Mesenchymal stem cell (in vitro differentiated cells and primary cell): ENCODE results near the gene MT4.
A peak's percentile ranks its signal among the peaks of the same experiment; 100 is the strongest.

Source experiments
- DNase-seq: peaks from one replicate; pipeline ENCODE4 v3.0.0-alpha.2; 2013
- H2AFZ ChIP-seq: one replicate; pipeline ENCODE4 v1.6.1; 2013; ENCODE audit warnings: low read depth, mild to moderate bottlenecking, control low read depth, inconsistent platforms, low read length, moderate library complexity
- H2AK5ac ChIP-seq: 2 replicates; pipeline ENCODE4 v1.6.1; 2013; ENCODE audit warnings: low read length, moderate library complexity, mild to moderate bottlenecking, inconsistent platforms; ENCODE audit not compliant: severe bottlenecking
- H2BK120ac ChIP-seq: one replicate; pipeline ENCODE4 v1.6.1; 2013; ENCODE audit warnings: low read depth, mild to moderate bottlenecking, inconsistent platforms, low read length, moderate library complexity
- H2BK12ac ChIP-seq, 2 experiments: one replicate each; pipeline ENCODE4 v1.6.1; 2013; ENCODE audit warnings: inconsistent platforms in 2 of 2, low read length in 2 of 2, mild to moderate bottlenecking in 2 of 2, moderate library complexity in 2 of 2, control low read depth in 1 of 2
- H2BK15ac ChIP-seq: one replicate; pipeline ENCODE4 v1.6.1; 2013; ENCODE audit warnings: mild to moderate bottlenecking, low read depth, inconsistent platforms; ENCODE audit not compliant: poor library complexity, severe bottlenecking
- H2BK5ac ChIP-seq: 2 replicates; pipeline ENCODE4 v1.6.1; 2013; ENCODE audit warnings: low read depth, mild to moderate bottlenecking, low read length, control low read depth, inconsistent platforms; ENCODE audit not compliant: poor library complexity, severe bottlenecking
- H3K14ac ChIP-seq, 2 experiments: one replicate each; pipeline ENCODE4 v1.6.1; 2013; ENCODE audit warnings: inconsistent platforms in 2 of 2, low read length in 2 of 2, control low read depth in 1 of 2, mild to moderate bottlenecking in 1 of 2, moderate library complexity in 1 of 2
- H3K18ac ChIP-seq, 2 experiments: one replicate each; pipeline ENCODE4 v1.6.1; 2013; ENCODE audit warnings: inconsistent platforms in 2 of 2, low read length in 2 of 2, control low read depth in 1 of 2, low read depth in 1 of 2, mild to moderate bottlenecking in 1 of 2
- H3K23ac ChIP-seq, 2 experiments: one replicate each; pipeline ENCODE4 v1.6.1; 2013; ENCODE audit warnings: inconsistent platforms in 2 of 2, low read length in 2 of 2, mild to moderate bottlenecking in 2 of 2, moderate library complexity in 2 of 2, control low read depth in 1 of 2
- H3K27ac ChIP-seq: 2 replicates; pipeline ENCODE4 v1.5.1; 2013; ENCODE audit warnings: mild to moderate bottlenecking, moderate library complexity, low read length, control low read depth, inconsistent platforms; ENCODE audit not compliant: poor library complexity, severe bottlenecking
- H3K27me3 ChIP-seq, 2 experiments: 2 replicates each; pipeline versions ENCODE4 v1.6.1 to v1.7.0; 2013; ENCODE audit warnings: low read length in 2 of 2, mild to moderate bottlenecking in 2 of 2, moderate library complexity in 2 of 2, control low read depth in 1 of 2, inconsistent platforms in 1 of 2; ENCODE audit not compliant: control insufficient read depth in 1 of 2, insufficient read depth in 1 of 2
- H3K36me3 ChIP-seq, 2 experiments: 2 replicates each; pipeline versions ENCODE4 v1.6.1 to v1.7.0; 2013; ENCODE audit warnings: low read length in 2 of 2, control low read depth in 1 of 2, inconsistent platforms in 1 of 2, low read depth in 1 of 2, mild to moderate bottlenecking in 1 of 2; ENCODE audit not compliant: insufficient read depth in 2 of 2, control insufficient read depth in 1 of 2
- H3K4ac ChIP-seq, 2 experiments: one replicate each; pipeline ENCODE4 v1.6.1; 2013; ENCODE audit warnings: inconsistent platforms in 2 of 2, low read length in 2 of 2, mild to moderate bottlenecking in 2 of 2, moderate library complexity in 2 of 2, control low read depth in 1 of 2, low read depth in 1 of 2
- H3K4me1 ChIP-seq: 2 replicates; pipeline ENCODE4 v1.6.1; 2013; ENCODE audit warnings: low read depth, low read length, control low read depth; ENCODE audit not compliant: control insufficient read depth, insufficient read depth
- H3K4me2 ChIP-seq: 2 replicates; pipeline ENCODE4 v1.6.1; 2013; ENCODE audit warnings: low read length, mild to moderate bottlenecking, inconsistent platforms; ENCODE audit not compliant: poor library complexity, severe bottlenecking
- H3K4me3 ChIP-seq, 2 experiments: 2 replicates each; pipeline versions ENCODE4 v1.5.1 to v1.7.0; 2013; ENCODE audit warnings: low read length in 2 of 2, mild to moderate bottlenecking in 2 of 2, control low read depth in 1 of 2, low read depth in 1 of 2; ENCODE audit not compliant: insufficient read depth in 1 of 2
- H3K79me1 ChIP-seq: replicated peaks from 2 replicates; pipeline ENCODE4 v1.6.1; 2013; ENCODE audit warnings: mild to moderate bottlenecking, control low read depth, low read length, inconsistent platforms; ENCODE audit not compliant: poor library complexity, severe bottlenecking
- H3K9ac ChIP-seq: 2 replicates; pipeline ENCODE4 v1.7.0; 2013; ENCODE audit warnings: mild to moderate bottlenecking, low read length, moderate library complexity
- H3K9me3 ChIP-seq: 2 replicates; pipeline ENCODE4 v1.7.0; 2013; ENCODE audit warnings: mild to moderate bottlenecking, low read length; ENCODE audit not compliant: control insufficient read depth
- H4K8ac ChIP-seq: one replicate; pipeline ENCODE4 v1.6.1; 2013; ENCODE audit warnings: inconsistent platforms, mild to moderate bottlenecking, low read length, moderate library complexity
- H4K91ac ChIP-seq: one replicate; pipeline ENCODE4 v1.6.1; 2013; ENCODE audit warnings: mild to moderate bottlenecking, low read length, inconsistent platforms
- WGBS: methylation state at CpG from one replicate; pipeline ENCODE4 v1.1.7; 2013; ENCODE audit warnings: mixed read lengths; 5-methylcytosine and 5-hydroxymethylcytosine counted together

The MT4 gene

GRCh38 chr16:56604966-56605365 lies 40.1 kb downstream of the MT4 start:
- peak overlapping the region in 1 of 2 experiments; percentile 86 for H3K4ac ChIP-seq
- WGBS = 96% methylated on average over 4 of the region's 4 CpGs

GRCh38 chr16:56605475-56605874 lies 40.6 kb downstream of the MT4 start:
- Histone ChIP-seq H2AFZ (no peak overlapping the region), H2AK5ac (peak overlapping the region; percentile 76), H3K9me3 (no peaks in the 10 kb centered on the region), H2BK5ac (no peak overlapping the region), H3K27me3 (no peaks in the 10 kb centered on the region), H4K91ac (peak overlapping the region; percentile 78), H4K8ac (peak overlapping the region; percentile 76), H3K9ac (peak overlapping the region; percentile 84), H3K27ac (peak overlapping the region; percentile 99), H3K36me3 (no peaks in the 10 kb centered on the region), H3K4me2 (no peak overlapping the region), H2BK120ac (peak overlapping the region; percentile 38), H3K4me3 (peak overlapping the region in 1 of 2 experiments; percentile 6), H3K79me1 (peaks cover 4% of the 10 kb centered on the region), H3K4ac (peak overlapping the region; percentile 81 to 86), H2BK15ac (no peak overlapping the region), H3K18ac (peak overlapping the region; percentile 67 to 81), H3K23ac (no peak overlapping the region), H3K4me1 (peaks cover 25% of the 10 kb centered on the region), H2BK12ac (peak overlapping the region; percentile 94 to 98), H3K14ac (no peak overlapping the region)
- no peak for DNase-seq
- WGBS = 69% methylated on average over 1 of the region's 1 CpG

More at GRCh38 chr16:56604966-56605365, 40.1 kb downstream of the MT4 start:
- no peak overlapping the region for H3K23ac ChIP-seq
- no peaks in the 10 kb centered on the region for H3K27me3 ChIP-seq
- H4K8ac ChIP-seq = peak overlapping the region; percentile 4
- H2BK15ac ChIP-seq = peak overlapping the region; percentile 73
- peak overlapping the region in 1 of 2 experiments; percentile 67 for H3K18ac ChIP-seq
- H2AFZ ChIP-seq = no peak overlapping the region
- H3K27ac ChIP-seq = no peak overlapping the region
- H3K9me3 ChIP-seq = no peaks in the 10 kb centered on the region
- H3K9ac ChIP-seq = no peak overlapping the region
- peak overlapping the region; percentile 66 for H2AK5ac ChIP-seq
- peak overlapping the region; percentile 38 for H2BK120ac ChIP-seq
- no peak overlapping the region for H3K4me3 ChIP-seq
- H3K14ac ChIP-seq = no peak overlapping the region
- no peaks in the 10 kb centered on the region for H3K36me3 ChIP-seq
- peak overlapping the region; percentile 80 for H4K91ac ChIP-seq
- H3K4me1 ChIP-seq = peaks cover 21% of the 10 kb centered on the region
- H2BK12ac ChIP-seq = peak overlapping the region in 1 of 2 experiments; percentile 82
- H2BK5ac ChIP-seq = no peak overlapping the region
- DNase-seq = no peak
- H3K4me2 ChIP-seq = no peak overlapping the region
- peaks cover 4% of the 10 kb centered on the region for H3K79me1 ChIP-seq

DNA sequence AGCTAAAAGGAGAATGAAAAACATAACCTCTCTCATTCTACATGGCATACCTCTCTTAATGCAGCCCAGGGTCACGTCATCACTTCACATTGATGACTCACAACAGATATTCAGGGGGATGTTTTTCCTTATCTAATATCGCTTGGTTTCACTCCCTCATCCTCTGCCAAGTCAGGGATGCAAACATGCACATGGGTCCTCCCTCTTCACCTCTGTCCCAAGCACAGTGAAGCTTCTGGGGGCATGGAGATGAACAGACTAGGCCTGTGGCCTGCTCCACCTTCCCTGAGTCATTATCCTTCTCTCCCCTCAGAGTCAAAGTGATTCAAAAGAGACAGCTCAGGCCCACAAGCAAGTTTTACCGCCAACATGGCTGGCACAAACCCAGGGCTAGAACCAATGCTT lies 41.2 kb downstream of the MT4 start:
- H3K36me3 ChIP-seq = no peaks in the 10 kb centered on the region
- no peaks in the 10 kb centered on the region for H3K27me3 ChIP-seq
- peak overlapping the region; percentile 71 to 80 for H3K4ac ChIP-seq
- H3K18ac ChIP-seq = peak overlapping the region; percentile 40 to 81
- peak overlapping the region; percentile 98 for H2BK5ac ChIP-seq
- H2BK120ac ChIP-seq = peak overlapping the region; percentile 36
- no peak overlapping the region for H3K23ac ChIP-seq
- peak overlapping the region; percentile 76 for H4K8ac ChIP-seq
- no peaks in the 10 kb centered on the region for H3K9me3 ChIP-seq
- H2AFZ ChIP-seq = no peak overlapping the region
- peak overlapping the region in 1 of 2 experiments; percentile 69 for H3K4me3 ChIP-seq
- peak overlapping the region; percentile 94 to 98 for H2BK12ac ChIP-seq
- peak overlapping the region; percentile 99 for H3K27ac ChIP-seq
- 18% methylated on average over 3 of the region's 3 CpGs for WGBS
- peak overlapping the region; percentile 74 for H4K91ac ChIP-seq
- H2AK5ac ChIP-seq = peak overlapping the region; percentile 76
- peak overlapping the region; percentile 84 for H3K9ac ChIP-seq
- peaks cover 27% of the 10 kb centered on the region for H3K4me1 ChIP-seq
- H3K79me1 ChIP-seq = peaks cover 4% of the 10 kb centered on the region
- no peak overlapping the region for H3K14ac ChIP-seq
- no peak overlapping the region for H3K4me2 ChIP-seq
- DNase-seq = no peak
- H2BK15ac ChIP-seq = no peak overlapping the region

- peak; percentile 98 for DNase-seq
Measured at GRCh38 chr16:56606476-56607108, 41.7 kb downstream of the MT4 start.

More at GRCh38 chr16:56606476-56607108, 41.7 kb downstream of the MT4 start:
- H3K4me1 ChIP-seq = peaks cover 32% of the 10 kb centered on the region
- peak overlapping the region; percentile 99 for H3K27ac ChIP-seq
- no peaks in the 10 kb centered on the region for H3K27me3 ChIP-seq
- peak overlapping the region; percentile 98 for H2BK5ac ChIP-seq
- no peak overlapping the region for H2BK15ac ChIP-seq
- peak overlapping the region; percentile 93 for H2BK120ac ChIP-seq
- peak overlapping the region in 1 of 2 experiments; percentile 69 for H3K4me3 ChIP-seq
- H3K18ac ChIP-seq = peak overlapping the region; percentile 88 to 96
- no peaks in the 10 kb centered on the region for H3K36me3 ChIP-seq
- peak overlapping the region; percentile 18 for H2AK5ac ChIP-seq
- no peak overlapping the region for H3K23ac ChIP-seq
- 0% methylated on average over 5 of the region's 8 CpGs for WGBS
- H3K9ac ChIP-seq = peak overlapping the region; percentile 84
- peak overlapping the region; percentile 1 for H3K4me2 ChIP-seq
- H3K4ac ChIP-seq = peak overlapping the region; percentile 27 to 50
- H2BK12ac ChIP-seq = peak overlapping the region; percentile 97 to 98
- peak overlapping the region; percentile 100 for H4K8ac ChIP-seq
- H4K91ac ChIP-seq = peak overlapping the region; percentile 100
- H2AFZ ChIP-seq = peak overlapping the region; percentile 36
- peaks cover 4% of the 10 kb centered on the region for H3K79me1 ChIP-seq
- no peaks in the 10 kb centered on the region for H3K9me3 ChIP-seq
- no peak overlapping the region for H3K14ac ChIP-seq
